OCI-LY3 (cell line): ENCODE data around the gene ANKRD34A.

Experiments
- H2AFZ ChIP-seq: fragments of 200-600, 300-600 bp; shearing (Covaris generic); 2 replicates; pipeline ENCODE4 v1.6.0; 2014; ENCODE audit warnings: antibody characterized with exemption, low read depth, low read length
- H3K27ac ChIP-seq: fragments of 200-600, 300-600 bp; sonication (generic); 2 replicates; pipeline ENCODE4 v1.5.1; 2014; ENCODE audit warnings: mild to moderate bottlenecking, low read length, moderate library complexity, mixed read lengths
- H3K27me3 ChIP-seq: fragments of 200-600, 300-600 bp; sonication (generic); 2 replicates; pipeline ENCODE4 v1.6.1; 2014; ENCODE audit warnings: low read depth, low read length, mixed read lengths
- H3K36me3 ChIP-seq: fragments of 200-600, 300-600 bp; sonication (generic); replicated peaks from 2 replicates; pipeline ENCODE3; 2014; ENCODE audit warnings: low read depth, low read length, mixed read lengths
- H3K4me1 ChIP-seq: fragments of 300-600, 200-600 bp; sonication (generic); 2 replicates; pipeline ENCODE4 v1.6.1; 2014; ENCODE audit warnings: low read length, mixed read lengths
- H3K4me2 ChIP-seq: fragments of 200-600, 300-600 bp; sonication (generic); 2 replicates; pipeline ENCODE4 v1.6.1; 2014; ENCODE audit warnings: low read length, mixed read lengths
- H3K4me3 ChIP-seq: fragments of 300-600, 200-600 bp; sonication (generic); 2 replicates; pipeline ENCODE4 v1.5.1; 2014; ENCODE audit warnings: antibody characterized with exemption, mild to moderate bottlenecking, low read length, moderate library complexity
- H3K79me2 ChIP-seq: fragments of 300-600, 200-600 bp; shearing (Covaris generic); 2 replicates; pipeline ENCODE4 v1.6.1; 2014; ENCODE audit warnings: mild to moderate bottlenecking, low read length, mixed read lengths
- H3K9ac ChIP-seq: fragments of 300-600, 200-600 bp; shearing (Covaris generic); 2 replicates; pipeline ENCODE4 v1.6.0; 2014; ENCODE audit warnings: mild to moderate bottlenecking, low read length, moderate library complexity
- H3K9me3 ChIP-seq: fragments of 200-600, 300-600 bp; shearing (Covaris generic); 2 replicates; pipeline ENCODE4 v1.6.1; 2014; ENCODE audit warnings: low read length, mixed read lengths; ENCODE audit not compliant: insufficient read depth
- H4K20me1 ChIP-seq: fragments of 200-600, 300-600 bp; sonication (generic); 2 replicates; pipeline ENCODE4 v1.6.1; 2016; ENCODE audit warnings: low read length, mixed read lengths; ENCODE audit not compliant: insufficient read depth
- CTCF ChIP-seq: fragments of 200-600, 300-600 bp; sonication (generic); IDR thresholded peaks from 2 replicates; pipeline ENCODE4 v1.5.1; 2014; ENCODE audit warnings: antibody characterized with exemption, low read length, low read depth
- EZH2phosphoT487 ChIP-seq: fragments of 200-600 bp; shearing (Covaris generic); IDR thresholded peaks from 2 replicates; pipeline ENCODE4 v1.6.1; 2018; ENCODE audit warnings: antibody characterized with exemption, mixed run types, low read depth

Gene ANKRD34A

GRCh38 chr1:145980457-145980994 lies 16.2 kb upstream of the ANKRD34A start:
- H3K9ac ChIP-seq: peak overlapping the region; percentile 70; the same call in 1 of the 2 replicates
- H3K4me2 ChIP-seq: peak overlapping the region; percentile 85

GRCh38 chr1:145979746-145980456 lies 15.5 kb upstream of the ANKRD34A start:
- no peaks in the 10 kb centered on the region for H3K27me3 ChIP-seq
- peak overlapping the region; percentile 92 for H3K27ac ChIP-seq
- no peak for TF ChIP-seq CTCF
- TF ChIP-seq EZH2phosphoT487: no peak
- peak overlapping the region; percentile 85 for H3K4me2 ChIP-seq
- peak overlapping the region; percentile 70 for H3K9ac ChIP-seq
- H4K20me1 ChIP-seq: no peaks in the 10 kb centered on the region
- no peaks in the 10 kb centered on the region for H3K79me2 ChIP-seq
- H3K4me3 ChIP-seq: peak overlapping the region; percentile 53
- H2AFZ ChIP-seq: no peak overlapping the region; the same call in 1 of the 2 replicates
- no peaks in the 10 kb centered on the region for H3K36me3 ChIP-seq
- peaks cover 58% of the 10 kb centered on the region for H3K4me1 ChIP-seq
- no peaks in the 10 kb centered on the region for H3K9me3 ChIP-seq

More at GRCh38 chr1:145980457-145980994, 16.2 kb upstream of the ANKRD34A start:
- no peak for TF ChIP-seq CTCF
- no peak for TF ChIP-seq EZH2phosphoT487
- Histone ChIP-seq H3K4me3 (no peak overlapping the region), H3K9me3 (no peaks in the 10 kb centered on the region), H3K27me3 (no peaks in the 10 kb centered on the region), H3K4me1 (peaks cover 64% of the 10 kb centered on the region), H3K79me2 (no peaks in the 10 kb centered on the region), H3K27ac (peak overlapping the region; percentile 92), H4K20me1 (no peaks in the 10 kb centered on the region), H2AFZ (no peak overlapping the region), H3K36me3 (no peaks in the 10 kb centered on the region)

GRCh38 chr1:145978854-145979745 lies 14.7 kb upstream of the ANKRD34A start:
- peak overlapping the region; percentile 59 for H3K4me3 ChIP-seq

More at GRCh38 chr1:145978854-145979745, 14.7 kb upstream of the ANKRD34A start:
- Histone ChIP-seq H3K9me3 (no peaks in the 10 kb centered on the region), H3K9ac (peak overlapping the region; percentile 73), H3K27me3 (no peaks in the 10 kb centered on the region), H2AFZ (no peak overlapping the region; the same call in 1 of the 2 replicates), H3K79me2 (no peaks in the 10 kb centered on the region), H3K27ac (peak overlapping the region; percentile 92), H3K4me2 (peak overlapping the region; percentile 85), H4K20me1 (no peaks in the 10 kb centered on the region), H3K36me3 (no peaks in the 10 kb centered on the region), H3K4me1 (peaks cover 51% of the 10 kb centered on the region)
- TF ChIP-seq CTCF (peak; percentile 55), EZH2phosphoT487 (no peak)
